HepG2 (cell line): ENCODE measurements around the gene GALK2. TPM values are rescaled to one million over a fixed set of nuclear protein-coding genes. Genes with fewer than 3 reads are reported as not detected.
A peak's percentile ranks its signal among the peaks of the same experiment; 100 is the strongest.

ENCODE experiments used
- ASH2L ChIP-seq: fragments of 300-600, 200-600 bp; sonication (generic); IDR thresholded peaks from 2 replicates; pipeline ENCODE4 v1.7.0; 2017; ENCODE audit warnings: low read depth, mild to moderate bottlenecking, moderate library complexity, mixed read lengths, low read length; ENCODE audit not compliant: insufficient read length
- DMAP1 ChIP-seq: IDR thresholded peaks from 2 replicates; pipeline ENCODE4 v1.6.1; 2016
- NCOA2 ChIP-seq: sonication (generic); formaldehyde crosslinking; IDR thresholded peaks from 2 replicates; pipeline ENCODE4 v1.8.0; 2022; ENCODE audit warnings: inconsistent platforms
- NR1H2 ChIP-seq: sonication (generic); formaldehyde crosslinking; IDR thresholded peaks from 2 replicates; pipeline ENCODE4 v1.8.1; 2022; ENCODE audit warnings: low read depth, missing genetic modification reagents, borderline replicate concordance
- PRDM10 ChIP-seq: sonication (generic); formaldehyde crosslinking; IDR thresholded peaks from 2 replicates; pipeline ENCODE4 v1.4.0; 2020; ENCODE audit warnings: low read depth, missing genetic modification reagents
- SRSF4 ChIP-seq: fragments of 200-400 bp; formaldehyde crosslinking; IDR thresholded peaks from one replicate; pipeline ENCODE4 v1.6.1; 2018; ENCODE audit warnings: mild to moderate bottlenecking, low read depth, low read length, moderate library complexity; ENCODE audit not compliant: poor library complexity, severe bottlenecking
- XRCC5 ChIP-seq: fragments of 200-400 bp; formaldehyde crosslinking; optimal IDR thresholded peaks from 2 replicates; pipeline ENCODE3; 2017; ENCODE audit warnings: mild to moderate bottlenecking, low read length
- ZBTB21 ChIP-seq: sonication (generic); formaldehyde crosslinking; IDR thresholded peaks from 2 replicates; pipeline ENCODE4 v1.4.0; 2020; ENCODE audit warnings: missing genetic modification reagents
- ZBTB37 ChIP-seq: sonication (generic); formaldehyde crosslinking; IDR thresholded peaks from 2 replicates; pipeline ENCODE4 v1.4.0; 2020; ENCODE audit warnings: mild to moderate bottlenecking, missing genetic modification reagents
- ZFP91 ChIP-seq: sonication (generic); formaldehyde crosslinking; IDR thresholded peaks from 2 replicates; pipeline ENCODE4 v1.9.0; 2022; ENCODE audit warnings: missing genetic modification reagents, mild to moderate bottlenecking, borderline replicate concordance
- ZIK1 ChIP-seq: sonication (generic); formaldehyde crosslinking; IDR thresholded peaks from 2 replicates; pipeline ENCODE4 v1.5.0; 2020; ENCODE audit warnings: mild to moderate bottlenecking, low read depth, missing genetic modification reagents, borderline replicate concordance
- ZKSCAN8 ChIP-seq: IDR thresholded peaks from 2 replicates; pipeline ENCODE4 v1.6.1; 2016; ENCODE audit warnings: borderline replicate concordance, missing genetic modification reagents, missing compliant biosample characterization
- ZNF614 ChIP-seq: IDR thresholded peaks from 2 replicates; pipeline ENCODE4 v1.6.1; 2018; ENCODE audit warnings: missing biosample characterization, missing genetic modification reagents, inconsistent platforms, borderline replicate concordance
- ZNF619 ChIP-seq: sonication (generic); formaldehyde crosslinking; IDR thresholded peaks from 2 replicates; pipeline ENCODE4 v1.4.0; 2020; ENCODE audit warnings: mild to moderate bottlenecking, missing genetic modification reagents
- polyA plus RNA-seq, 8 experiments: library from polyadenylated mRNA; depleted of rRNA in 3 of 8; stranded (reverse) in 7 of 8; unstranded in 1 of 8; fragments of >200 nt; fragmentation: Illumina TruSeq in 4 of 8; extraction: Trizol in 4 of 8; gene quantifications; 2 replicates each; pipeline versions ENCODE4 v1.2.1 to v1.2.3, GENCODE V29; 2011 to 2016; ENCODE audit warnings: low read depth in 4 of 8, missing spikeins in 1 of 8, mixed read lengths in 1 of 8; ENCODE audit not compliant: insufficient read depth in 1 of 8
- total RNA-seq, 5 experiments: library from RNA; depleted of rRNA; stranded (reverse); fragments of >200 nt; fragmentation: Illumina TruSeq; extraction: Trizol; gene quantifications; 2 replicates each; pipeline ENCODE4 v1.2.3, GENCODE V29; 2016; ENCODE audit warnings: low read depth in 1 of 5
- TF ChIP-seq, protein P1 (sequence below): sonication (generic); IDR thresholded peaks from 2 replicates; pipeline ENCODE4 v1.6.1; 2016; ENCODE audit warnings: low read depth, borderline replicate concordance
- TF ChIP-seq, protein P2 (sequence below): IDR thresholded peaks from 2 replicates; pipeline ENCODE4 v1.6.1; 2016

Gene GALK2
- total and polyA plus RNA-seq, 2 of the 13 experiments (the other 11 are each of a cell fraction or from before 2014, with no cell fraction given): 17.6 to 32.8 TPM

DNA sequence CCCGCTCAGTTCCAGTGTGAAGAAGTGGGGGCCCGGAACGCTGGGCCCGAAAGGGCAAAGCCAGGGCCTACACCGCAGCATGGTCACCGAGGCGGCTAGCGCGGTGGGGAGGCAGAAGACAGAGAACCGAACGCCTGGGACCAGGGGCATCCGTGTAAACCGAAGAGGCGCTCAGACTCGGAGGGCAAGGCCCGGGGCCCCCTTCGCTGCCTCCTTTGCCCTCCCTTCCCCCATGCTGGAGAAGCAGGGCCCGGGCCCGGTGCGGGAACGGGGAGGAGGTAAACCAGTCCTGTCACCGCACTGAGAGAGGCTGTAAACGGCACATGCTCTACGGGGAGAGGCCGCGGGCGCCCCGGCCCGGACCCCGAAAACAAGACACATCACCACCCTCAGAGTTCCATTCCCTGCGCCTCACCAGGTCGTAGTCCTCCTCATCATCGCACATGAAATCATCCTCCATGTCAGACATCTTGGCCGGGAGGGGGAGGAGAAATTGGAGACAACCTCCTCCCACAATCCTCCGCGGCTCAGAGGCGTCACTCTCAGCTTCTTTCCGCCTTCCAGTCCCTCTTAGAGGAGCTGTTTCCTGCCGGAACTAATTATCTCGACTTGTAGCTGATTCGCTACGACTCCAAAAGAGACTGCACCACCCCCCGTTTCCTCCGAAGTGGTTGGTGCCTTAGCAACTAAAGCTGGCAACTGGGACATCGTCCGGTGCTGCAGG is 14.8 kb upstream of the GALK2 start, which contains the start of gene COPS2 (continued):
- TF ChIP-seq SRSF4: no peak
- peak; percentile 60; the same call in 1 of the 2 replicates for TF ChIP-seq ZFP91 (CRISPR knock-in tag)
- peak; percentile 98 for TF ChIP-seq XRCC5
- TF ChIP-seq ZBTB37 (CRISPR knock-in tag): no peak
- peak; percentile 67; the same call in 1 of the 2 replicates for TF ChIP-seq ZKSCAN8 (CRISPR knock-in tag)
- TF ChIP-seq, protein P1, sequence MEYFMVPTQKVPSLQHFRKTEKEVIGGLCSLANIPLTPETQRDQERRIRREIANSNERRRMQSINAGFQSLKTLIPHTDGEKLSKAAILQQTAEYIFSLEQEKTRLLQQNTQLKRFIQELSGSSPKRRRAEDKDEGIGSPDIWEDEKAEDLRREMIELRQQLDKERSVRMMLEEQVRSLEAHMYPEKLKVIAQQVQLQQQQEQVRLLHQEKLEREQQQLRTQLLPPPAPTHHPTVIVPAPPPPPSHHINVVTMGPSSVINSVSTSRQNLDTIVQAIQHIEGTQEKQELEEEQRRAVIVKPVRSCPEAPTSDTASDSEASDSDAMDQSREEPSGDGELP: peak; percentile 63; the same call in 1 of the 2 replicates
- TF ChIP-seq ASH2L: peak; percentile 99
- 0 out of 2 replicates have a peak, but pooled peaks have one; percentile 6 for TF ChIP-seq ZNF619 (CRISPR knock-in tag)
- peak; percentile 66; the same call in 1 of the 2 replicates for TF ChIP-seq ZIK1 (CRISPR knock-in tag)
- peak; percentile 95 for TF ChIP-seq ZNF614
- peak; percentile 83 for TF ChIP-seq DMAP1 (CRISPR knock-in tag)
- TF ChIP-seq, protein P2, sequence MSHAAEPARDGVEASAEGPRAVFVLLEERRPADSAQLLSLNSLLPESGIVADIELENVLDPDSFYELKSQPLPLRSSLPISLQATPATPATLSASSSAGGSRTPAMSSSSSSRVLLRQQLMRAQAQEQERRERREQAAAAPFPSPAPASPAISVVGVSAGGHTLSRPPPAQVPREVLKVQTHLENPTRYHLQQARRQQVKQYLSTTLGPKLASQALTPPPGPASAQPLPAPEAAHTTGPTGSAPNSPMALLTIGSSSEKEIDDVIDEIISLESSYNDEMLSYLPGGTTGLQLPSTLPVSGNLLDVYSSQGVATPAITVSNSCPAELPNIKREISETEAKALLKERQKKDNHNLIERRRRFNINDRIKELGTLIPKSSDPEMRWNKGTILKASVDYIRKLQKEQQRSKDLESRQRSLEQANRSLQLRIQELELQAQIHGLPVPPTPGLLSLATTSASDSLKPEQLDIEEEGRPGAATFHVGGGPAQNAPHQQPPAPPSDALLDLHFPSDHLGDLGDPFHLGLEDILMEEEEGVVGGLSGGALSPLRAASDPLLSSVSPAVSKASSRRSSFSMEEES (CRISPR knock-in tag): 0 out of 2 replicates have a peak, but pooled peaks have one; percentile 24
- no peak; the same call in 1 of the 2 replicates for TF ChIP-seq ZBTB21 (CRISPR knock-in tag)
- TF ChIP-seq NR1H2 (CRISPR knock-in tag): no peak
- TF ChIP-seq NCOA2 (CRISPR knock-in tag): peak; percentile 52
- TF ChIP-seq PRDM10 (CRISPR knock-in tag): peak; percentile 97
